Heart left ventricle (tissue), 16 donors: ENCODE data around the gene KRT3. TPM values are rescaled to one million over a fixed set of nuclear protein-coding genes. Genes with fewer than 3 reads are reported as not detected.

ENCODE experiments used
- ATAC-seq, 4 donors: fragments of 200-7000 bp; cut with Tn5 transposase; one replicate each; pipeline ENCODE4 v1.9.1; 2020 to 2022; ENCODE audit warnings: moderate library complexity in 4 of 4, mild to moderate bottlenecking in 3 of 4, moderate number of reproducible peaks in 1 of 4
- DNase-seq, 5 donors: peaks; one replicate each; pipeline ENCODE4 v3.0.0-alpha.2; 2020
- H3K27ac ChIP-seq, 12 donors: fragments of 200-600 bp; sonication (generic) in 4 of 12; one replicate each; pipeline versions ENCODE4 v1.5.0 to v1.8.0; 2016 to 2022; ENCODE audit warnings: mild to moderate bottlenecking in 2 of 12
- H3K27me3 ChIP-seq, 9 donors: fragments of 200-600 bp; sonication (generic) in 2 of 9; one replicate each; pipeline versions ENCODE4 v1.5.1 to v1.8.0; 2016 to 2022; ENCODE audit warnings: mild to moderate bottlenecking in 3 of 9
- H3K36me3 ChIP-seq, 9 donors: fragments of 200-600 bp; sonication (generic) in 2 of 9; one replicate each; pipeline versions ENCODE4 v1.5.0 to v1.8.0; 2018 to 2022; ENCODE audit warnings: mild to moderate bottlenecking in 2 of 9
- H3K4me1 ChIP-seq, 12 donors: fragments of 200-600 bp; sonication (generic) in 4 of 12; one replicate each; pipeline versions ENCODE4 v1.5.0 to v1.8.0; 2016 to 2022; ENCODE audit warnings: mild to moderate bottlenecking in 3 of 12
- H3K4me3 ChIP-seq, 12 donors: fragments of 200-600 bp; sonication (generic) in 4 of 12; one replicate each; pipeline versions ENCODE4 v1.5.0 to v1.8.0; 2017 to 2022; ENCODE audit warnings: mild to moderate bottlenecking in 9 of 12, moderate library complexity in 4 of 12
- H3K9me3 ChIP-seq, 12 donors: fragments of 200-600 bp; sonication (generic) in 4 of 12; one replicate each; pipeline versions ENCODE4 v1.5.0 to v1.8.0; 2016 to 2022; ENCODE audit warnings: mild to moderate bottlenecking in 1 of 12
- CTCF ChIP-seq, 12 donors: fragments of 200-600 bp; sonication (generic) in 4 of 12; IDR thresholded peaks; one replicate each; pipeline versions ENCODE4 v1.5.0 to v1.8.0; 2018 to 2022; ENCODE audit warnings: antibody characterized with exemption in 12 of 12, mild to moderate bottlenecking in 5 of 12
- POLR2A ChIP-seq, 2 donors: fragments of 450-650 bp; IDR thresholded peaks; one replicate each; pipeline ENCODE4 v1.6.1; 2017; ENCODE audit warnings: antibody characterized with exemption in 2 of 2, mild to moderate bottlenecking in 2 of 2, moderate library complexity in 2 of 2
- WGBS, 4 donors: extraction: QIAGEN DNeasy Blood & Tissue Kit in 2 of 4; methylation state at CpG; one replicate each; pipeline versions ENCODE4 v1.1.5 to v1.1.7; 2013 to 2018; 5-methylcytosine and 5-hydroxymethylcytosine counted together
- intact Hi-C, 10 donors: fragments of 100-400 bp; cut with DNase I; formaldehyde crosslinking; loops; one replicate each; pipeline versions ENCODE4 v1.11.1 to v1.14.2; 2022
- polyA plus RNA-seq, 2 donors: library from polyadenylated mRNA; stranded (reverse); fragments of 200-250 nt; gene quantifications; one replicate each; pipeline ENCODE4 v1.2.3, GENCODE V29; 2013
- total RNA-seq, 9 donors: library from RNA; depleted of rRNA in 2 of 9; stranded (reverse); fragments of >200 nt in 2 of 9; fragmentation: NEBNext Ultra II Directional in 3 of 9; extraction: Animal tissue kit (Norgen Biotek cat#: 25700) in 3 of 9; gene quantifications; one replicate each; pipeline versions ENCODE4 v1.1.0 to v1.2.4, GENCODE V29; 2016 to 2023
- donor health status: ischemic (EF 13 %, LVEDD 7.1; RV severe dilation, severe dysfunction).
- donor health status: healthy with polysubstance abuse.
- donor health status: DM: no; HTN: yes; CAD: no.
- donor health status: DM: no; HTN: no; CAD: no.
- donor health status: ischemic (EF 25% LVEDD 6.9; RV normal size, moderate dysfunction).
- donor health status: ischemic (EF 25% LVEDD 5.7; RV mildly dilated, moderate dysfunction).
- donor health status: healthy.
- donor health status: DM: yes; HTN: yes; CAD: no.
- donor health status: ischemic (EF 35%, LVEDD 5.7; RV mildly dilated, moderate dysfunction).
- donor health status: nonischemic (EF 11% LVEDD 7.7; RV severe dilation, severe dysfunction).
- donor health status: DM: yes; HTN: yes; CAD: no.
- donor health status: PGD.
- donor health status: ischemic (EF 29% LVEDD 5.4; RV normal size, mild dysfunction).
- donor health status: nonischemic (EF 23%, LVEDD 6.1; RV moderate dilation, normal function).

Gene KRT3
- total and polyA plus RNA-seq, 11 donors: not detected

- Histone ChIP-seq H3K4me3 (no peak overlapping the region), H3K36me3 (no peaks in the 10 kb centered on the region), H3K4me1 (no peaks in the 10 kb centered on the region), H3K27me3 (peaks cover 0 to 16% (median 0%) of the 10 kb centered on the region in 9 donors), H3K9me3 (no peaks in the 10 kb centered on the region), H3K27ac (no peak overlapping the region)
- DNase-seq: no peak
- TF ChIP-seq POLR2A (IDR thresholded peaks at IDR 0.05) (no peak), CTCF (IDR thresholded peaks at IDR 0.05) (no peak)
- ATAC-seq: no peak
- intact Hi-C loops: no loop called here
- WGBS, 4 donors: 13 to 63% (median 24%) methylated on average over 1 of the region's 1 CpG
Measured at GRCh38 chr12:52805000-52805399, 9.1 kb upstream of the KRT3 start.

- H3K27ac ChIP-seq: no peak overlapping the region
- no peaks in the 10 kb centered on the region for H3K4me1 ChIP-seq
- H3K27me3 ChIP-seq: peaks cover 0 to 9% (median 0%) of the 10 kb centered on the region in 9 donors
- DNase-seq: no peak
- intact Hi-C loops: no loop called here
- H3K36me3 ChIP-seq: no peaks in the 10 kb centered on the region
- TF ChIP-seq CTCF (IDR thresholded peaks at IDR 0.05): no peak
- TF ChIP-seq POLR2A (IDR thresholded peaks at IDR 0.05): no peak
- H3K9me3 ChIP-seq: no peaks in the 10 kb centered on the region
- ATAC-seq: no peak
- H3K4me3 ChIP-seq: no peak overlapping the region
- WGBS, 4 donors: 63 to 79% (median 71%) methylated on average over 6 of the region's 6 CpGs
Measured at GRCh38 chr12:52802442-52802841, 6.5 kb upstream of the KRT3 start.

- ATAC-seq: no peak
- no peak overlapping the region for H3K27ac ChIP-seq
- DNase-seq: no peak
- no peaks in the 10 kb centered on the region for H3K9me3 ChIP-seq
- no peaks in the 10 kb centered on the region for H3K36me3 ChIP-seq
- TF ChIP-seq CTCF (IDR thresholded peaks at IDR 0.05) (no peak), POLR2A (IDR thresholded peaks at IDR 0.05) (no peak)
- WGBS, 4 donors: 67 to 80% (median 69%) methylated on average over 3 of the region's 3 CpGs
- intact Hi-C loops: no loop called here
- no peak overlapping the region for H3K4me3 ChIP-seq
- no peaks in the 10 kb centered on the region for H3K4me1 ChIP-seq
- H3K27me3 ChIP-seq: peaks cover 0 to 3% (median 0%) of the 10 kb centered on the region in 9 donors
Measured at GRCh38 chr12:52801773-52802172, 5.9 kb upstream of the KRT3 start.

- Histone ChIP-seq H3K36me3 (no peaks in the 10 kb centered on the region), H3K27ac (no peak overlapping the region), H3K4me1 (no peaks in the 10 kb centered on the region), H3K27me3 (no peaks in the 10 kb centered on the region), H3K4me3 (no peak overlapping the region), H3K9me3 (no peaks in the 10 kb centered on the region)
- ATAC-seq: no peak
- intact Hi-C loops: no loop called here
- 70 to 96% (median 88%) methylated on average over 1 of the region's 1 CpG for WGBS, 4 donors
- TF ChIP-seq POLR2A (IDR thresholded peaks at IDR 0.05): no peak
- TF ChIP-seq CTCF (IDR thresholded peaks at IDR 0.05): no peak
- no peak for DNase-seq
Measured at GRCh38 chr12:52800259-52800917, 4.5 kb upstream of the KRT3 start.
